B cell (primary cell): ENCODE results near the gene UPK1B. TPM values are rescaled to one million over a fixed set of nuclear protein-coding genes. Genes with fewer than 3 reads are reported as not detected.

Source experiments
- ATAC-seq: fragments of 200-7000 bp; cut with Tn5 transposase; one replicate; pipeline ENCODE4 v1.10.0; 2021; ENCODE audit warnings: low read depth, mild to moderate bottlenecking, moderate number of reproducible peaks, moderate library complexity
- CTCF ChIA-PET: fragments of 350-600 bp; sonication (Branson Sonifier 250); formaldehyde crosslinking; loops from one replicate; lab custom pipeline; 2021; ENCODE audit warnings: antibody characterized with exemption, inconsistent platforms; lab: Charles Lee
- POLR2A ChIA-PET: fragments of 350-600 bp; sonication (Branson Sonifier 250); formaldehyde crosslinking; loops from one replicate; lab custom pipeline; 2021; ENCODE audit warnings: antibody characterized with exemption; lab: Charles Lee
- DNase-seq: peaks from one replicate; pipeline ENCODE4 v3.0.0; 2013
- H2AFZ ChIP-seq: 2 replicates; pipeline ENCODE4 v1.6.1; 2012; ENCODE audit warnings: mild to moderate bottlenecking, low read depth, low read length; ENCODE audit not compliant: insufficient read depth, poor library complexity, severe bottlenecking
- H3K27ac ChIP-seq, 2 donors: 1 replicate in 1 of 2; 2 replicates in 1 of 2; pipeline ENCODE4 v1.5.1; 2012 to 2013; ENCODE audit warnings: low read length in 2 of 2, mild to moderate bottlenecking in 2 of 2, moderate library complexity in 1 of 2
- H3K27me3 ChIP-seq, 4 experiments: fragments of 200-600 bp in 1 of 4; sonication (generic) in 1 of 4; replicated peaks in 1 of 4; 1 replicate in 2 of 4; 2 replicates in 2 of 4; pipeline versions ENCODE4 v1.6.1 to v1.7.0; 2013 to 2016; ENCODE audit warnings: low read length in 3 of 4, mild to moderate bottlenecking in 2 of 4, mixed read lengths in 1 of 4, moderate library complexity in 1 of 4; ENCODE audit not compliant: insufficient read depth in 4 of 4, control insufficient read depth in 3 of 4; ENCODE audit errors: control extremely low read depth in 1 of 4
- H3K36me3 ChIP-seq, 2 experiments: replicated peaks in 1 of 2; 1 replicate in 1 of 2; 2 replicates in 1 of 2; pipeline versions ENCODE4 v1.6.1 to v1.7.1; 2013; ENCODE audit warnings: low read length in 1 of 2; ENCODE audit not compliant: insufficient read depth in 2 of 2, control insufficient read depth in 1 of 2; ENCODE audit errors: control extremely low read depth in 1 of 2, extremely low read depth in 1 of 2
- H3K4me1 ChIP-seq, 2 donors: fragments of 200-600 bp in 1 of 2; sonication (generic) in 1 of 2; 1 replicate in 1 of 2; 2 replicates in 1 of 2; pipeline versions ENCODE4 v1.5.1 to v1.6.1; 2013 to 2017; ENCODE audit warnings: low read length in 2 of 2; ENCODE audit not compliant: control insufficient read depth in 2 of 2, insufficient read depth in 2 of 2
- H3K4me2 ChIP-seq: replicated peaks from 2 replicates; pipeline ENCODE3; 2012; ENCODE audit warnings: mild to moderate bottlenecking, low read depth, low read length; ENCODE audit not compliant: poor library complexity, severe bottlenecking
- H3K4me3 ChIP-seq, 5 experiments: fragments of 200-600 bp in 1 of 5; sonication (generic) in 1 of 5; 1 replicate in 3 of 5; 2 replicates in 2 of 5; pipeline versions ENCODE4 v1.5.1 to v1.7.0; 2011 to 2016; ENCODE audit warnings: low read length in 4 of 5, mild to moderate bottlenecking in 4 of 5, low read depth in 2 of 5, control low read depth in 1 of 5, moderate library complexity in 1 of 5; ENCODE audit not compliant: insufficient read depth in 1 of 5; ENCODE audit errors: control extremely low read depth in 1 of 5, extremely low read depth in 1 of 5
- H3K79me2 ChIP-seq: fragments of 200-600 bp; sonication (generic); one replicate; pipeline ENCODE4 v1.6.0; 2016; ENCODE audit warnings: low read length; ENCODE audit not compliant: control insufficient read depth, insufficient read depth
- H3K9ac ChIP-seq: fragments of 200-600 bp; sonication (generic); 2 replicates; pipeline ENCODE4 v1.6.1; 2017; ENCODE audit warnings: mild to moderate bottlenecking, low read length, moderate library complexity
- H3K9me3 ChIP-seq, 3 donors: one replicate each; pipeline versions ENCODE4 v1.6.1 to v1.7.1; 2013; ENCODE audit warnings: low read length in 2 of 3; ENCODE audit not compliant: control insufficient read depth in 2 of 3, insufficient read depth in 1 of 3; ENCODE audit errors: control extremely low read depth in 1 of 3
- H4K20me1 ChIP-seq: 2 replicates; pipeline ENCODE4 v1.6.0; 2012; ENCODE audit warnings: mild to moderate bottlenecking, low read length; ENCODE audit not compliant: insufficient read depth, control insufficient read depth, poor library complexity, severe bottlenecking
- H3K27ac Mint-ChIP-seq: one replicate; pipeline ENCODE4 v1.8.0; 2021; ENCODE audit warnings: mixed read lengths
- H3K27me3 Mint-ChIP-seq: one replicate; pipeline ENCODE4 v1.8.0; 2021; ENCODE audit warnings: mixed read lengths
- H3K4me1 Mint-ChIP-seq: one replicate; pipeline ENCODE4 v1.8.0; 2021; ENCODE audit warnings: mixed read lengths
- H3K4me3 Mint-ChIP-seq: one replicate; pipeline ENCODE4 v1.8.0; 2021; ENCODE audit warnings: mixed read lengths
- H3K9me3 Mint-ChIP-seq: one replicate; pipeline ENCODE4 v1.8.0; 2022; ENCODE audit warnings: mixed read lengths; ENCODE audit not compliant: insufficient read depth
- CTCF ChIP-seq: fragments of 200-600 bp; IDR thresholded peaks from one replicate; pipeline ENCODE4 v1.8.0; 2022; ENCODE audit warnings: antibody characterized with exemption, mild to moderate bottlenecking
- EZH2 ChIP-seq: IDR thresholded peaks from 2 replicates; pipeline ENCODE4 v1.6.1; 2012; ENCODE audit warnings: borderline replicate concordance, low read depth, mild to moderate bottlenecking, moderate library complexity, low read length; ENCODE audit not compliant: insufficient read depth, poor library complexity, severe bottlenecking
- WGBS: methylation state at CpG from one replicate; pipeline ENCODE4 v1.1.5; 2013; ENCODE audit warnings: missing lambda C conversion rate; ENCODE audit not compliant: insufficient coverage; 5-methylcytosine and 5-hydroxymethylcytosine counted together
- intact Hi-C: fragments of 100-400 bp; cut with micrococcal nuclease; formaldehyde crosslinking; loops from one replicate; pipeline ENCODE4 v1.10.0; 2022
- polyA plus RNA-seq: library from polyadenylated mRNA; depleted of rRNA; stranded (reverse); fragments of >200 nt; gene quantifications from 2 replicates; pipeline ENCODE4 v1.2.3, GENCODE V29; 2012
- total RNA-seq, 2 donors: library from RNA; stranded (reverse); fragments of 120-200 nt in 1 of 2; gene quantifications; 1 replicate in 1 of 2; 2 replicates in 1 of 2; pipeline versions ENCODE4 v1.2.3 to v1.2.4, GENCODE V29; 2013 to 2022

UPK1B gene
- total and polyA plus RNA-seq, 2 donors (not counting 1 experiment from before 2014, with no cell fraction given): not detected

- Histone ChIP-seq H2AFZ (no peak overlapping the region), H3K4me2 (no peak overlapping the region), H3K27ac (no peak overlapping the region), H3K27me3 (no peaks in the 10 kb centered on the region), H3K9me3 (no peaks in the 10 kb centered on the region), H4K20me1 (no peaks in the 10 kb centered on the region), H3K4me3 (no peak overlapping the region), H3K9ac (no peak overlapping the region), H3K4me1 (peaks cover 0 to 8% of the 10 kb centered on the region in 2 donors), H3K79me2 (no peaks in the 10 kb centered on the region), H3K36me3 (peaks cover 13 to 56% of the 10 kb centered on the region in 2 experiments)
- ChIA-PET CTCF (interaction anchor here (1.0 kb wide), 1 partner anchor 10 kb away, joined by 3 read pairs; no protein-coding TSS in a partner anchor), POLR2A (no interaction called here)
- H3K4me3 Mint-ChIP-seq: no peak overlapping the region
- no peaks in the 10 kb centered on the region for H3K9me3 Mint-ChIP-seq
- H3K27ac Mint-ChIP-seq: no peak overlapping the region
- TF ChIP-seq CTCF (no peak), EZH2 (no peak)
- intact Hi-C loops: no loop called here
- no peak for DNase-seq
- WGBS: 99% methylated on average over 7 of the region's 7 CpGs
- H3K4me1 Mint-ChIP-seq: peaks cover 13% of the 10 kb centered on the region
- H3K27me3 Mint-ChIP-seq: no peaks in the 10 kb centered on the region
- ATAC-seq: no peak
Observed at GRCh38 chr3:119222391-119222790, 49.0 kb downstream of the UPK1B start.

GRCh38 chr3:119223511-119223910 lies 50.1 kb downstream of the UPK1B start:
- intact Hi-C loops: no loop called here
- CTCF ChIA-PET: interaction anchor here (2.4 kb wide), 1 partner anchor 17 kb away, joined by 7 read pairs; the partner anchor contains the start of gene B4GALT4
- H3K4me1 ChIP-seq: peaks cover 0 to 8% of the 10 kb centered on the region in 2 donors
- H2AFZ ChIP-seq: no peak overlapping the region
- POLR2A ChIA-PET: no interaction called here
- H3K27ac ChIP-seq: no peak overlapping the region
- no peak for TF ChIP-seq EZH2
- TF ChIP-seq CTCF: no peak
- Mint-ChIP-seq H3K4me1 (peaks cover 13% of the 10 kb centered on the region), H3K4me3 (no peak overlapping the region), H3K27ac (no peak overlapping the region), H3K27me3 (no peaks in the 10 kb centered on the region), H3K9me3 (no peaks in the 10 kb centered on the region)
- no peak for ATAC-seq
- WGBS: 98% methylated on average over 4 of the region's 5 CpGs
- no peak overlapping the region for H3K4me2 ChIP-seq
- H3K9ac ChIP-seq: no peak overlapping the region
- H3K79me2 ChIP-seq: no peaks in the 10 kb centered on the region
- H3K4me3 ChIP-seq: no peak overlapping the region
- no peaks in the 10 kb centered on the region for H3K27me3 ChIP-seq
- H4K20me1 ChIP-seq: no peaks in the 10 kb centered on the region
- no peak for DNase-seq
- peaks cover 17 to 67% of the 10 kb centered on the region in 2 experiments for H3K36me3 ChIP-seq
- H3K9me3 ChIP-seq: no peaks in the 10 kb centered on the region
